Measurements from ENCODE around the gene C17orf107.
"Not testable (repeated sequence)": the region's sequence is repeated elsewhere in the genome, so short reads cannot be mapped to it uniquely, and the experiment has no call there.

The C17orf107 gene

GRCh38 chr17:4899341-4900230, at the start of gene C17orf107:
Gene C17orf107, plus strand, starts transcription at chr17:4899536. Its CDS starts 227 bp downstream, at chr17:4899763.
- peak; percentile 97 for DNase-seq

GRCh38 chr17:4850246-4850645, 49.1 kb upstream of the C17orf107 start:
- DNase-seq, result no peak

GRCh38 chr17:4851084-4851483, 48.3 kb upstream of the C17orf107 start:
- DNase-seq, result no peak

DNA sequence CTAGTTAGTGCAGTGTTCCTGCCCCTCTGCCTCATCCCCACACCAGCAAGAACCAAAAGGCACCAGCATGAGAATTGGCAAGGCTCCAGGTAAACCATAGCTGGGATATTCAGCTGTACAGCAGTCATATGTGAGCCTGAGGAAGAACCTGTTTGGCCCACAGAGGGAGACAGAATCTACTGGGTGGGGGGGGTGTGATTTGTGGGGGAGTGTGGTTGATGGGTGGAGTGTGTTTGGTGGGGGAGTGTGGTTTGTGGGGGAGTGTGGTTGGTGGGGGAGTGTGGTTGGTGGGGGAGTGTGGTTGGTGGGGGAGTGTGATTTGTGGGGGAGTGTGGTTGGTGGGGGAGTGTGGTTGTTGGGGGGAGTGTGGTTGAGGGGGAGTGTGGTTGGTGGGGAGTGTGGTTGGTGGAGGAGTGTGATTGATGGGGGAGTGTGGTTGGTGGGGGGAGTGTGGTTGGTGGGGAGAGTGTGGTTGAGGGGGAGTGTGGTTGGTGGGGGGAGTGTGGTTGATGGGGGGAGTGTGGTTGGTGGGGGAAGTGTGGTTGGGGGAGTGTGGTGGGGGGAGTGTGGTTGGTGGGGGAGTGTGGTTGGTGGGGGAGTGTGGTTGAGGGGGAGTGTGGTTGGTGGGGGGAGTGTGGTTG, 46.6 kb upstream of the C17orf107 start:
- DNase-seq, result no peak

DNA sequence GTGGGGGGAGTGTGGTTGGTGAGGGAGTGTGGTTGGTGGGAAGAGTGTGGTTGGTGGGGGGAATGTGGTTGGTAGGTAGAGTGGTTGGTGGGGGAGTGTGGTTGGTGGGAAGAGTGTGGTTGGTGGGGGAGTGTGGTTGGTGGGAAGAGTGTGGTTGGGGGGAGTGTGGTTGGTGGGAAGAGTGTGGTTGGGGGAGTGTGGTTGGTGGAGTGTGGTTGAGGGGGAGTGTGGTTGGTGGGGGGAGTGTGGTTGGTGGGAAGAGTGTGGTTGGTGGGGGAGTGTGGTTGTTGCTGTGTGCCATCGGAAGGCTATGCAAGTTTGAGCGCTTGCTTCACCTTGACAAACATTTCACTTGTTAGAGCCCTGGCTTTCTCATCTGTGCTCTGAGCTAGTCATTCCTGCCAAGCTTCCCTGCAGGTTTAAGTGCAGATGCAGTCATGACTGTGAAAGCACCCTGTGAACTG, 46.1 kb upstream of the C17orf107 start:
- DNase-seq, result peak; percentile 13

GRCh38 chr17:4854111-4854681, 45.1 kb upstream of the C17orf107 start:
- DNase-seq, result no peak

GRCh38 chr17:4856271-4856936, 42.9 kb upstream of the C17orf107 start:
- no peak for DNase-seq

GRCh38 chr17:4856937-4857314, 42.4 kb upstream of the C17orf107 start:
- DNase-seq, result no peak

GRCh38 chr17:4857347-4857746, 42.0 kb upstream of the C17orf107 start:
- DNase-seq, result not testable (repeated sequence)

DNA sequence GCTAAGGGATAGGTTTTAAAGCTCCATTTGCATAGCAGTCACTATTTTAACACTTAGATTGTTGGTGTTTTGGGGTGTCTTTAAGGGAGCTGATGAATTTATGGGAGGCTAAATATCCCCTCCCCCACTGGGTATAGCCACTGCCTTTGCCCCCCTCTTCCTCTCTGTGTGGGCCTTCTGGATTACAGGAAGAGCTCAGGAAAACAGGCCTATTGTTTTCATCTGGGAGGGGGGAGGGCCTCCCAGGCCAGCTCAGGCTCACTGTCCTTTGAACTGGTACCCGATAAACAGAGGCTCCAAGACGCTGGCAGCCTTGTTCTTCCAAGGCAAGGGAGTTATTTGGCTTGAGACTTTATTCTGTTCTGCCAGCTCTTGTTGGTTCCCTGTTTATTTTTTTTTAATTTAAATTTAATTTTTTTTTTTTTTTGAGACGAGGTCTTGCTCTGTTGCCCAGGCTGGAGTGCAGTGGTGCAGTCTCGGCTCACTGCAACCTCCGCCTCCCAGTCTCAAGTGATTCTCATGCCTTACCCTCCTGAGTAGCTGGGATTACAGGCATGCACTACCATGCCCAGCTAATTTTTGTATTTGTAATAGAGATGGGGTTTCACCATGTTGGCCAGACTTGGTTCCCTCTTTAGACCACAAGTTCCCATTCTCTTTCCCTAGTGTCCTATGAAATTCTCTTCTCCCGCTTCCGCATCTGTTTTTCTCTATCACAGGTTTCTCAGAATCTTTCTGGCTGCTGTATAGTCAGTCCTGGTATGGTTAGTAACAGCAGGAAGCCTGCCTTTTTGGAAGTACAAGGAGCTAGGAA, 41.1 kb upstream of the C17orf107 start:
- DNase-seq, result no peak

- DNase-seq, result no peak
These were observed 40.5 kb upstream of the C17orf107 start for GRCh38 chr17:4858882-4859260.

DNA sequence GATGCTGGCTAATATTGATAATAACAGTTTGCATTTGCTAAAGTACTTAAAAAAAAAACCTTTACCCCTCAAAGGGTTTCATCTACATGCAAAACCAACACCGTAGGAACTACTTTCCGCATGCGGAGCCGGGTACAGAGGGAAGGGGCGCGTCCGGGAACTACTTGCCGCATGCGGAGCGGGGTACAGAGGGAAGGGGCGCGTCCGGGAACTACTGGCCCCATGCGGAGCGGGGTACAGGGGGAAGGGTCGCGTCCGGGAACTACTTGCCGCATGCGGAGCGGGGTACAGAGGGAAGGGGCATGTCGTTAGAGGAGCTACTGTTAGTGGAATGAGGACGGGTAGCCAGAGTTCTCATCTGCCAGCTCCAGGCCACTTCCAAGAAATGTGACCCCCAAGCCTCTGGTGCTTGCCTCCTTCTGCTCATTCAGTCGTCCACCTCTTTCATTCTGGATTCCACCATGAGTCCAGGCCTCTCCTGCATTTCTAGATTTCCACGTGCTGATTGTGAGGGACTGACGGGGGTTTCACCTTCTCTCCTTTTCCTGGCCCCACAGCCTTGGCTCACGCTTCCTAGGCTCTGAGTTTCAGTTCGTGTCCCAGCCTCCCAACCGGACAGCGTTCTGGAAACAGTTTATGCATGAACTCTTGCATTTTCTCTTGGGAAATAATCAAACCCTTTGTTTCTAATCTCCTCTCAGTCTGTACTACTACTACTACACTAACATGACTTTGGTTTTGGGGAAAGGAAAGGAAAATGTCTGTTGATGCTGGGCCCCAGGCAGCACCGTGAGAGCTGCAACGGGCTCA, 39.3 kb upstream of the C17orf107 start:
- no peak for DNase-seq

- DNase-seq, result no peak
These were observed 38.7 kb upstream of the C17orf107 start for GRCh38 chr17:4860651-4861050.

- DNase-seq, result no peak
These were observed 38.3 kb upstream of the C17orf107 start for GRCh38 chr17:4861052-4861451.

GRCh38 chr17:4862720-4863119, 36.6 kb upstream of the C17orf107 start:
- no peak for DNase-seq

- DNase-seq, result no peak
These were observed 36.0 kb upstream of the C17orf107 start for GRCh38 chr17:4863321-4863720.

- not testable (repeated sequence) for DNase-seq
These were observed 31.8 kb upstream of the C17orf107 start for GRCh38 chr17:4867535-4867934.

DNA sequence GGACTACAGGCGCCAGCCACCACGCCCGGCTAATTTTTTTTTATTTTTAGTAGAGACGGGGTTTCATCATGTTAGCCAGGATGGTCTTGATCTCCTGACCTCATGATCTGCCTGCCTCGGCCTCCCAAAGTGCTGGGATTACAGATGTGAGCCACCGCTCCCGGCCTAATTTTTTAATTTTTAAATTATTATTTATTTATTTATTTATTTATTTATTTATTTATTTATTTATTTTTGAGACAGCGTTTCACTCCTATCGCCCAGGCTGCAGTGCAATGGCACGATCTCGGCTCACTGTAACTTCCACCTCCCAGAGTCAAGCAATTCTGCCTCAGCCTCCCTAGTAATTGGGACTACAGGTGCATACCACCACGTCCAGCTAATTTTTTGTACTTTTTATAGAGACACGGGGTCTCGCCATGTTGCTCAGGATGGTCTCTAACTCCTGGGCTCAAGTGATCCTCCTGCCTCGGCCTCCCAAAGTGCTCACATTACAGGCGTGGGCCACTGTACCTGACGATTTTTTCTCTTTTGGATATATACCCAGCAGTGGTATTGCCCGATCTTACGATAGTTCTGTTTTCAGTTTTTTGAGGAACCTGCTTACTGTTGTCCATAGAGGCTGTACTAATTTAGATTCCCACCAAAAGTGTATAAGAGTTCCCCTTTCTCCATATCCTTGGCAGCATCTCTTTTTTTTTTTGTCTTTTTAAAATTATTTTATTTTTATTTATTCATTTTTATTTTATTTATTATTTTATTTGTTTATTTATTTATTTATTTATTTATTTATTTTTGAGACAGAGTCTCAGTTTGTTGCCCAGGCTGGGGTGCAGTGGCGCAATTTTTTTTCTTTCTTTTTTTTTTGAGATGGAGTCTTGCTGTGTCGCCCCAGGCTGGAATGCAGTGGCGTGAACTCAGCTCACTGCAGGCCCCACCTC, 30.0 kb upstream of the C17orf107 start:
- not testable (repeated sequence) for DNase-seq

GRCh38 chr17:4870855-4871254, 28.5 kb upstream of the C17orf107 start:
- no peak for DNase-seq

DNA sequence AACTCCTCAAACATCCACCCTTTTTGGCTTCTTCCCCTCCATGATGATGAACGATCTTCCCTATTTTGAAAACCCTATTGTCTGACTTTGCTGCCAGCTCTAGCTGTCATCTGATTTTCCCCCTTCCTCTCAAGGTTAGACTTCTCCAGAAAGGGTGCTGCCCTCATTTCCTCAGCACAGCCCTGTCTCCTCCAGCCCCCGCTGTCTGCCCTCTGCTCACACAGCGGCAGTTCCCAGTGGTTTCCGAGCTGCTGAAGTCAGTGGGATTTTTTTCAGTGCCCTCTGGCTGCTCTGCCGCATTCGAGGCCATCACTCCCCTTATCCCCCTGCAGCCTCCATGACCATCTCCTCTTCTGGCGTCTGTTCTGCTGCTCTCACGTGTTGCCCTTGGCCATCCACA, 26.6 kb upstream of the C17orf107 start:
- no peak for DNase-seq

Data from CD4-positive, alpha-beta T cell treated with Interferon gamma for 1 hour (primary cell).